Left cardiac atrium (tissue), 4 donors: ENCODE data around the gene POLR1C. TPM values are rescaled to one million over a fixed set of nuclear protein-coding genes. Genes with fewer than 3 reads are reported as not detected.
"Not testable (repeated sequence)": the region's sequence is repeated elsewhere in the genome, so short reads cannot be mapped to it uniquely, and the experiment has no call there.

Source experiments
- ATAC-seq, 2 donors: fragments of 200-7000 bp; cut with Tn5 transposase; one replicate each; pipeline ENCODE4 v1.9.1; 2020; ENCODE audit warnings: mild to moderate bottlenecking in 2 of 2, moderate library complexity in 2 of 2
- DNase-seq: peaks from one replicate; pipeline ENCODE4 v3.0.0-alpha.2; 2020
- intact Hi-C, 2 donors: fragments of 100-400 bp; cut with DNase I; formaldehyde crosslinking; loops; one replicate each; pipeline versions ENCODE4 v1.14.1 to v1.15.1; 2022 to 2023
- total RNA-seq, 2 donors: library from RNA; stranded (reverse); fragmentation: NEBNext Ultra II Directional; extraction: Animal tissue kit (Norgen Biotek cat#: 25700); gene quantifications; one replicate each; pipeline ENCODE4 v1.2.1, GENCODE V29; 2021
- donor health status: DM: no; HTN: yes; CAD: no.
- donor health status: DM: no; HTN: yes; CAD: no; lungs with severe emphysema.
- donor health status: DM: yes; HTN: yes; CAD: no.
- donor health status: Dilated cardiomyopathy.

The POLR1C gene
- total RNA-seq, 2 donors from 2014 or later, result 17.8 to 28.3 TPM

DNA sequence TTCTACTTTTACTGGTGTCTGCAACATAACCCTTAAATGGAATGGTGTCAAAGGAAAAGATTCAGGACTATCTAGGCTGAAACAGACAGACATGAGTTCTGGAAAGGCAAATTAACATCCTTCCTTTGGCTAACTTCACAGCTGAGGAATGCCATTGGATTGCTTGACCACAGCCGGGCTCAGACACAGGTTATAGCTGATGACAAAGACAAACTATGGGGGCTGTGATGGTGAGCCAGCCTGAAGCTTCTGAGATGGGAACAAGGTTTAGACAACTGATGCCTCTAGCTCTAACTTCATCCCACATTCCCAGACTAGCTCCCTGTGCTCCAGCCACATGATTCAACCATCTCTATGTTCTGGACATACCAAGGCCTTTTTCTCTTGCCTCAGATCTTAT lies 15.3 kb downstream of the POLR1C start:
- intact Hi-C loops, result no loop called here
- ATAC-seq (no peak), DNase-seq (no peak)

DNA sequence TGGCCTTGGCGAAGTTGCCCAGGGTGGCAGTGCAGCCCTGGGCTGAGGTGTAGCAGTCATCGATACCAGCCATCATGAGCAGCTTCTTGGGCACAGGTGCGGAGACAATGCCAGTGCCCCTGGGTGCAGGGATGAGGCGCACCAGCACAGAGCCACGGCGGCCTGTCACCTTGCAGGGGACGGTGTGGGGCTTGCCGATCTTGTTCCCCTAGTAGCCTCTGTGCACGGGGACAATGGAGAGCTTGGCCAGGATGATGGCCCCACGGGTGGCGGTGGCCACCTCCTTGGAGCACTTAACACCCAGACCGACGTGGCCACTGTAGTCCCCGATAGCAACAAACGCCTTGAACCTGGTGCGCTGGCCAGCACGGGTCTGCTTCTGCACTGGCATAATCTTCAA lies 22.1 kb downstream of the POLR1C start:
- ATAC-seq, intact Hi-C loops, DNase-seq: not testable (repeated sequence)

DNA sequence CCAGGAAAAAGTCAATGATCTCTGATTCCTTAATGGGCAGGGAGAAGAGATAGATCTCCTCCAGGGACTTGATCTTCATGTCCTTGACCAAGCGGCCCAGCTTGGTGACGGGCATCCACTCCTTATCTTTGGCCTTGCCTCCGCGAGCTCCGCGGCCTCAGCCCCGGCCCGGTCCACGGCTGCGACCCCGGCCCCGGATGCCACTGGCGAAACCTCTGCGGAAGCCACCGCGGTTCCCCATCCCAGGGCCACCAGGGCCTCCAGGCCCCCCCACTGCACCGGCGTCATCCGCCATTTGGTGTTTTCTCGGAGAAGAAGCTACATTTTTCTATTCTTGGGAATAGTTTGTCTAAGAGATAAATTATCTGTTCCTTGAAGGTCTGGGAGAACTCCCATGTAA lies 22.5 kb downstream of the POLR1C start:
- DNase-seq, ATAC-seq, intact Hi-C loops: not testable (repeated sequence)

DNA sequence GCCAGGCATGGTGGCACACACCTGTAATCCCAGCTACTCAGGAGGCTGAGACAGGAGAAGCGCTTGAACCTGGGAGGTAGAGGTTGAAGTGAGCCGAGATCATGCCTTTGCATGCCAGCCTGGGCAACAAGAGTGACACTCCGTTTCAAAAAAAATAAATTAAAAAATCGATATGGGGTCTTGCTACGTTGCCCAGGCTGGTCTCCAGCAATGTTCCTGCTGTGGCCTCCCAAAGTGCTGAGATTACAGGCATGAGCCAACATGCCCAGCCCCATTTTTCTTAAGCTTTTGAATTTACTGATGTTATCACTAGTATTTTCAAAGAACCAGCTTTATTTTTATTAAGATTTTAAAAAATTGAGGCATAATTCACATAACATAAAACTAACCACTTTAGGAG lies 23.6 kb downstream of the POLR1C start:
- DNase-seq (no peak), ATAC-seq (no peak)
- intact Hi-C loops, result no loop called here

DNA sequence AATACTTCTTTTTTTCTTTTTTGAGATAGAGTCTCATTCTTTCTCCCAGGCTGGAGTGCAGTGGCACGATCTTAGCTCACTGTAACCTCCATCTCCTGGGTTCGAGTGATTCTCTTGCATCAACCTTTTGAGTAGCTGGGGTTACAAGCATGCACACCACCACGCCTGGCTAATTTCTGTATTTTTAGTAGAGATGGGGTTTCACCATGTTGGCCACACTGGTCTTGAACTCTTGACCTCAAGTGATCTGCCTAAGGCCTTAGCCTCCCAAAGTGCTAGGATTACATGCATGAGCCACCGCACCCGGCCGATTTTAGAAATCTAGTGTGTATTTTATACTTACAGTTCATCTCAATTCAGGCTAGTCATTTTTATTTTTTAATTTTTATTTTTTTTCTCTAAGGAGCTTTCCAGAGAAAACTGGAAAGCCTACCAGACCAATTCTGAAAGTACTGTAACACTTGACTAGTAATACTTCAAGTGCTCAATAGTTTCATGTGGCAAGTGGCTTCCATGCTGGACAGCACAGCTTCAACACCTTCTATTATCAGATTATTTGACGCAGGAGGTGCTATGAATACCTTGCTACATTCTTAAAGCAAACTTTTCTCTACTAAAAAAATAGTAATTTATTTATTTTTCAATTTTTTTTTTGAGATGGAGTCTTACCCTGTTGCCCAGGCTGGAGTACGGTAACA lies 25.0 kb downstream of the POLR1C start:
- intact Hi-C loops, result no loop called here
- ATAC-seq (no peak), DNase-seq (no peak)

DNA sequence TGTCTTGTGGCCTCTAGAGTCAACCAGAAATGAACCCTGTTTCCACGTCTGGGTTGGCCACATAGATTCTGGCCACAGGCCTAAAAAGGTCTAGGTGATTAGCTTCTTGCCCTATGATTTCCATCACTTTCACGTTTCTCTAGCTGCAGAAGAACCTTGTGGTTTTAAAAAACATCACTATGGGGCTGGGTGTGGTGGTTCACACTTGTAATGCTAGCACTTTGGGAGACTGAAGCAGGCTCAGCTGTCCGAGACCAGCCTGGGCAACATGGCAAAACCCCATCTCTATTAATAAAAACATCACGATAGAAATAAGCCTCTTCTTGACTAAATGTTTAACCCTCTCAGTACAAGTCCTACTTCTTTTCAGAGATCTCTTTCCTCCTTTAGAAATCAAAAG lies 27.6 kb downstream of the POLR1C start:
- DNase-seq, result no peak
- ATAC-seq, result no peak
- intact Hi-C loops, result no loop called here

DNA sequence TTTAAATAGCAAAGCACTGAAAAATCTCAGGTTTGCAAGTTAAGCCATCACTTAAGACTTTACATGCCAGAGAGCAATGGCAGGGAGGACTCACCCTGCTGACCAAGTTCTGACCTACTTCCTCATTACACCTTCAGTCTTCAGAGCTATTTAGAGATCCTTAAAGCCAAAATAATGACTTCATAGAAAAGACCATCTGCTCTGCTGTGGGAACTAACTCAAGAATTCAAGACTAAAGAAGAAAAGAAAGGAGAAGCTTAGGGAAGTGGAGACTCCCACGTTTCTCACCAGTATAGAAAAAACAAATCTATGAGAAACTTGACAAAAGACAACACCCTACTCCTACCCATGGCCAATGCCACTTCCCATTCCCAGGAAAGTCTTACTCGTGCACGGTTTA lies 30.3 kb downstream of the POLR1C start:
- no peak for ATAC-seq
- intact Hi-C loops, result no loop called here
- no peak for DNase-seq

DNA sequence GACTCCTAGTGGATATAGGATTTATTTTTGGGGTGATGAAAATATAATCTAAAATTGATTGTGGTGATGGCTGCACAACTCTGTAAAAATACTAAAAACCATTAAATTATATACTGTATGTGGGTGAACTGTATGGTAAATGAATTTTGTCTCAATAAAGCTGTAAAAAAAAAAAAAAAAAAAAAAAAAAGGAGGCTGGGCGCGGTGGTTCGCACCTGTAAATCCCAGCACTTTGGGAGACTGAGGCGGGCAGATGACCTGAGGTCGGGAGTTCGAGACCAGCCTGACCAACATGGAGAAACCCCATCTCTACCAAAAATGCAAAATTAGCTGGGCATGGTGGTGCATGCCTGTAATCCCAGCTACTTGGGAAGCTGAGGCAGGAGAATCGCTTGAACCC lies 40.7 kb downstream of the POLR1C start:
- DNase-seq, intact Hi-C loops, ATAC-seq: not testable (repeated sequence)

DNA sequence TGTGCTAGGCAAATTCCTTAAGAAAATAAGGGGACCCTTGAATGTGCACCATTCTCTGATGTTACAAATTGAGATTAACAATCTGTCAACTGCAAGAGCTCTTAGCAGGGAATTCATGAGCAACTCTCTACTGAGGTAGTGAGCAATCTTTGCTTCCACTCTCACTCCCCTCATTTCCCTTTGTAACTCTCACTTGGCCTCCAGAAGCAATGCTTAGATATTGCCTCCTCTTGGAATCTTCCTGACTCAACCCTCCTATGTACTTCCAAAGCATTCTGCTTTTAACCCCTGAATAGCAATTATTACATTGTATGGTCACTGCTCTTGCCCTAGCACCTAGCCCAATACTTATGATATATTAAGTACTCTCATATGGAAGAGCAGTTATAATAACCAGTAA lies 42.4 kb downstream of the POLR1C start:
- ATAC-seq (no peak), DNase-seq (no peak)
- intact Hi-C loops, result no loop called here

DNA sequence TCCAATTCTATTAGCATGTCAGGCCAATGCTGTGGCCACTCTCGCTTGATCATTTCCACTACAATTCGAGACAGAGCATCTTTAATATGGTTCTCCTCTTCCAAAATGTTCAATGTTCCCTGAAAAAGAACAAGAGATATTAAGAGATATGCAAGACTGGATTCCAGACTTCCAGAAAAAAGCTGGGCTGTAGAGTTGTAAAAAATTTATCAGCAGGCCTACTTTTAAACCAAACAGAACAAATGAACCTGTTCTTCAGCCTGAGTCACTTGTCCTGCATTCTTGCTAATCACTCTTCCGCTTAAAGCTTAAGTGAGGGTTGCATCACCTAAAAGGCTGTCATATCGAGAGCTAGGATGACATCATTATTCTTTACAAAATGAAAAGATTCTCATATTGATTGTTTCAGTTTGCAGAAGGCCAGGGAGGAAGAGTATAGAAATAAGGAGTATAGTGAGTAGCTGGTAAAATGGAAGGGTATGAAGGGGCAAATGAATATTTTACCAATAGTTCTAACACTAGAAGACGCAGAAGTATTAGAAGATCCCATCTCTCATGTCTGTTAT lies 54.1 kb downstream of the POLR1C start:
- no peak for ATAC-seq
- no peak for DNase-seq
- intact Hi-C loops, result no loop called here

Other genes with a start within 250 kb of the POLR1C start
- not detected for gene SLC22A7, start 218.8 kb upstream of the POLR1C start, total RNA-seq
- gene CRIP3, start 208.3 kb upstream of the POLR1C start, total RNA-seq, result 1 to 10 TPM in 1 of 2 donors, under 1 TPM in 1; 0.85 to 1.5 TPM
- gene ZNF318, start 147.4 kb upstream of the POLR1C start, total RNA-seq, result 10 to 100 TPM in 1 of 2 donors, 1 to 10 TPM in 1; 9.8 to 10.0 TPM
- 10 to 100 TPM; 12.5 to 13.7 TPM for gene ABCC10, start 89.5 kb upstream of the POLR1C start, total RNA-seq
- gene DLK2, start 61.5 kb upstream of the POLR1C start, total RNA-seq, result under 1 TPM in 1 of 2 donors, not detected in 1; 0.68 TPM
- gene TJAP1, start 39.5 kb upstream of the POLR1C start, total RNA-seq, result 10 to 100 TPM; 17.4 to 18.3 TPM
- gene LRRC73, start 6.7 kb upstream of the POLR1C start, total RNA-seq, result 1 to 10 TPM in 1 of 2 donors, under 1 TPM in 1; 0.50 to 1.2 TPM
- 10 to 100 TPM; 64.4 to 73.5 TPM for gene YIPF3, start 163 bp upstream of the POLR1C start, total RNA-seq
- gene XPO5, start 58.9 kb downstream of the POLR1C start, total RNA-seq, result 10 to 100 TPM; 13.3 to 19.9 TPM
- gene POLH, start 59.1 kb downstream of the POLR1C start, total RNA-seq, result 1 to 10 TPM; 7.0 to 8.1 TPM
- 10 to 100 TPM; 24.2 to 31.9 TPM for gene GTPBP2, start 112.2 kb downstream of the POLR1C start, total RNA-seq
- gene MAD2L1BP, start 118.8 kb downstream of the POLR1C start, total RNA-seq, result 10 to 100 TPM; 21.4 to 32.3 TPM
- gene RSPH9, start 127.9 kb downstream of the POLR1C start, total RNA-seq, result under 1 TPM; 0.21 to 0.24 TPM
- gene MRPS18A, start 170.7 kb downstream of the POLR1C start, total RNA-seq, result 10 to 100 TPM; 34.8 to 36.5 TPM